Adrenal gland (tissue), 5 donors: Measurements from ENCODE around the gene SMARCAD1.
"Not testable (repeated sequence)": the region's sequence is repeated elsewhere in the genome, so short reads cannot be mapped to it uniquely, and the experiment has no call there.

Source experiments
- POLR2A ChIP-seq, 2 donors: fragments of 450-650 bp; IDR thresholded peaks; one replicate each; pipeline ENCODE4 v1.6.1; 2017; ENCODE audit warnings: antibody characterized with exemption in 2 of 2, mild to moderate bottlenecking in 2 of 2, moderate library complexity in 1 of 2
- TF ChIP-seq, protein P1 (sequence below), 6 experiments: fragments of 450-650 bp in 4 of 6; fragments of 200-600 bp in 2 of 6; sonication (generic) in 1 of 6; IDR thresholded peaks; 1 replicate in 5 of 6; 2 replicates in 1 of 6; pipeline versions ENCODE4 v1.5.1 to v1.8.0; 2016 to 2021; ENCODE audit warnings: antibody characterized with exemption in 6 of 6, mild to moderate bottlenecking in 2 of 6, moderate library complexity in 1 of 6
- donor health status: DM: no; HTN: no; CAD: no.

DNA sequence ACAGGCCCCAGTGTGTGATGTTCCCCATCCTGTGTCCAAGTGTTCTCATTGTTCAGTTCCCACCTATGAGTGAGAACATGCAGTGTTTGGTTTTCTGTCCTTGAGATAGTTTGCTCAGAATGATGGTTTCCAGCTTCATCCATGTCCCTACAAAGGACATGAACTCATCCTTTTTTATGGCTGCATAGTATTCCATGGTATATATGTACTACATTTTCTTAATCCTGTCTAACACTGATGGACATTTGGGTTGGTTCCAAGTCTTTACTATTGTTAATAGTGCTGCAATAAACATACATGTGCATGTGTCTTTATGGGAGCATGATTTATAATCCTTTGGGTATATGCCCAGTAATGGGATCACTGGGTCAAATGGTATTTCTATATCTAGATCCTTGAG lies 112.3 kb downstream of the SMARCAD1 start:
- TF ChIP-seq, protein P1, sequence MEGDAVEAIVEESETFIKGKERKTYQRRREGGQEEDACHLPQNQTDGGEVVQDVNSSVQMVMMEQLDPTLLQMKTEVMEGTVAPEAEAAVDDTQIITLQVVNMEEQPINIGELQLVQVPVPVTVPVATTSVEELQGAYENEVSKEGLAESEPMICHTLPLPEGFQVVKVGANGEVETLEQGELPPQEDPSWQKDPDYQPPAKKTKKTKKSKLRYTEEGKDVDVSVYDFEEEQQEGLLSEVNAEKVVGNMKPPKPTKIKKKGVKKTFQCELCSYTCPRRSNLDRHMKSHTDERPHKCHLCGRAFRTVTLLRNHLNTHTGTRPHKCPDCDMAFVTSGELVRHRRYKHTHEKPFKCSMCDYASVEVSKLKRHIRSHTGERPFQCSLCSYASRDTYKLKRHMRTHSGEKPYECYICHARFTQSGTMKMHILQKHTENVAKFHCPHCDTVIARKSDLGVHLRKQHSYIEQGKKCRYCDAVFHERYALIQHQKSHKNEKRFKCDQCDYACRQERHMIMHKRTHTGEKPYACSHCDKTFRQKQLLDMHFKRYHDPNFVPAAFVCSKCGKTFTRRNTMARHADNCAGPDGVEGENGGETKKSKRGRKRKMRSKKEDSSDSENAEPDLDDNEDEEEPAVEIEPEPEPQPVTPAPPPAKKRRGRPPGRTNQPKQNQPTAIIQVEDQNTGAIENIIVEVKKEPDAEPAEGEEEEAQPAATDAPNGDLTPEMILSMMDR (IDR thresholded peaks at IDR 0.05), result not testable (repeated sequence)
- TF ChIP-seq POLR2A (IDR thresholded peaks at IDR 0.05), result not testable (repeated sequence)
